ENCODE measurements around the gene C9orf153.
"Not testable (repeated sequence)": the region's sequence is repeated elsewhere in the genome, so short reads cannot be mapped to it uniquely, and the experiment has no call there.

C9orf153 gene

DNA sequence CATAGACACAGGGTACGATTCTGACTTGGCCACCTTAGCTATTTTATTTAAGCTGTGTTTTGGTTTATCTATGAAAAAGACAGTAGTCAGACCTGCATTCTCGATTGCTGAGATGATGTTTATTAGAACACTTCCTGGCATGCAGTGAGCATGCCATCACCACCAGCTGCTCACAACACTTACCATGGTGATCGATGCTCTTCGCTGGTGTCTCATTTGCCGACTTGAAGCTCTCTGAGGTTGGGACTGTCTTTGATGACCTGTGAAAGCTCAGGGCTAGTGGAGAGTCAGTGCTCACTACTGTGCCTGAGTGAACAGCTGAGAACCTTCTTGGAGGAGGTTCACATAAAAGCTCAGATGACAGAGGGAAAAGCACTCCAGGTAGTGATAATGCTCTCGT is 4.4 kb upstream of the C9orf153 start:
- no peak for DNase-seq (ENCODE audit: low read depth in 2 of 2)

DNA sequence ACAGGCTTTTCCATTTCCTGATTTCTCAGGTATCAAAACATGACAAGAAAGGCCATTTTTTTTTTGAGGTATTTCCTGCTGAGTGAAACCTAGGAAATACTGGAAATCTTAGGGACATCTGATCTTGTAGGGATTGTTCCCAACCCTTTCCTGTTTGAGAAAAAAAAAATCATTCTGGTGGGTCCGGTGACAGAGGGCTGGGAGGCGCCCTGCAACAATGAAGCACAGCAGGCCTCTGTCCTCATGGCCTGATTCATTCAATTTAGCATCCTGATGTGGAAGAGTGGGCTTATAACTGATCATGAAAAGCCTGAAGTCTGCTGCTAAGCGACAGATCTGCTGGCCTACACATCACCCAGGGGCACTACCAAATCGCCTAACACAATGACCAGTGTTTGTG is 3.0 kb upstream of the C9orf153 start:
- DNase-seq (ENCODE audit: low read depth in 2 of 2), result no peak

DNA sequence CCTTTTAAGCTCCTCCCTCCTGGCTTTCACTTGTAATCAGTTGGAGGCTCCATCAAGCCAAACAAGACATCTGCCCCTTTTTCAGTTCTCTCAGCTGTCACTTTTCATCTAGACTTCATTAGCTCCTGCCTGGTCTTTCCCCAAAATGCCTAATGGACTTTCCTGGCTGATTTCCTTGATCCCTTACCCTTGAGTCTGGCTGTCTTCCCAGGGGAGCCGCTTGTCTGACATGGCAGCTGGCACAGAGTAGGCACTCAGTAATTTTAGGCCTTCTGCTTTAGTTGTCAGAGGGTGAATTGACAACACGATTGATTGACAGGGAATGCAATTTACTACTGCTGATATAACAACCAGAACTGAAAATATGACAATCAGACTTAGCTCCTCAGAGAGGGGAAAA is 2.1 kb downstream of the C9orf153 start:
- no peak for DNase-seq (ENCODE audit: low read depth in 2 of 2)

DNA sequence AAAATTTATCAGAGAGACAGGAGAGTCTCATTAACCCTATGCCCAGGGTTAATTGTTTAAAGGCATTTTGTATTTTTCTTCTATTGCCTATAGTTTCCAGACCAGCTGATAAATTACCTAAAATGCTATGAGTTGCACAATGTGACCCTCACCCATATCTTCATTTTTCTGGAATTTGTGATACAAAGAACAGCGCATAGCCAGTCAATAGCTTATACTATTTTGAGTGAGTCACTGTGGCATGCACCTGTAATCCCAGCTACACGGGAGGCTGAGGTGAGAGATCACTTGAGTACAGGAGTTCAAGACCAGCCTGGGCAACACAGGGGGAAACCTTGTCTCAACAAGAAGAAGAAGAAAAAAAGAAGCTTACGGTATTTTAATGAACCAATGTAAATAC is 2.8 kb downstream of the C9orf153 start:
- DNase-seq (ENCODE audit: low read depth in 2 of 2), result no peak

DNA sequence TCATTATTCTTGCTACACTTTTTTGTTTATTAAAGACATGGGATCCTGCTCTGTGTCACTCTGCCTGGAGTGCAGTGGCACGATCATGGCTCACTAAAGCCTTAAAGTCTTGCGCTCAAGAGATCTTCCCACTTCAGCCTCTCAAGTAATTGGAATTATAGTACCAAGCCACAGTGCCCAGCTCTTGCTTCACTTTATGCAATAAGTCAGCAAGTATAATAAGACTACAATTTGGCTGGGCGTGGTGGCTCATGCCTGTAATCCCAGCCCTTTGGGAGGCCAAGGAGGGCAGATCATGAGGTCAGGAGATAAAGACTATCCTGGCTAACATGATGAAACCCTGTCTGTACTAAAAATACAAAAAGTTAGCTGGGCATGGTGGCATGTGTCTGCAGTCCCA is 5.9 kb downstream of the C9orf153 start:
- no peak for DNase-seq (ENCODE audit: low read depth in 2 of 2)

DNA sequence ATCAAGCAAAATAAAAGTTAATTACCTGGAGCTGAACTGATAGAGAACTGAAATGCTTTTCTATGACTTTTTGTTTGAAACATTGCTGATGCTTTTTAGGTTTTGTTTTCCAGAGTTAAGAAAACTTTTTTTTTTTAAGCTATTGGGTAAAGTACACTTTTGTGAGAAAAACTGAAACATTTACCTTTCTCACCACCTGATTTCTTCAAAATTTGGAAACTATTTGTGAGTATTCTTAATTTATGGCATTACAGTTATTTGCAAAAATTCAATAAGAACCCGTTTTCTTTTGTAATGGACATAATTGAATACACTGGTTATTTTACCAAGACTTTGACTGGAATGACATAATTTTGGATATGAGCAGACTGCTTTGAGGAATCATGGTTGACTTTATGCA is 6.6 kb downstream of the C9orf153 start:
- no peak for DNase-seq (ENCODE audit: low read depth in 2 of 2)

DNA sequence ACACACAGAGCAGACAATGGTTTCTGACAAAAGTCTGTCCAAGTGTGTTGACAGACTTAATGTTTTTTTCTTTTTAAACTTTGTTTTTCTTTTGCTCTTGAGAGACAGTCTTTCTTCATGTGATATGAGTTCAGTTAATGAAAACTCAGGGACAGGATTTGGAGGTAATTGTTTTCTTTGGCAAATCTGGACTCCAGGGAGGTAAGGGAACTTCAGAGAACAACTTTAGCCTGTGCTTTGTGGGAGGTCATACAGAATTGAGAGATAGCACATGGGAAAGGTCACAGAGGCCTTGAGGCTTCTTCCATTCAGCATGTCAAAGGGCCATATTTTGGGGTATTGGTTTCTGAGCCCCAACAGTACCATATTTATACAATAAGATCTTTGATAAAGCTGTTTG is 9.3 kb downstream of the C9orf153 start:
- no peak for DNase-seq (ENCODE audit: low read depth in 2 of 2)

DNA sequence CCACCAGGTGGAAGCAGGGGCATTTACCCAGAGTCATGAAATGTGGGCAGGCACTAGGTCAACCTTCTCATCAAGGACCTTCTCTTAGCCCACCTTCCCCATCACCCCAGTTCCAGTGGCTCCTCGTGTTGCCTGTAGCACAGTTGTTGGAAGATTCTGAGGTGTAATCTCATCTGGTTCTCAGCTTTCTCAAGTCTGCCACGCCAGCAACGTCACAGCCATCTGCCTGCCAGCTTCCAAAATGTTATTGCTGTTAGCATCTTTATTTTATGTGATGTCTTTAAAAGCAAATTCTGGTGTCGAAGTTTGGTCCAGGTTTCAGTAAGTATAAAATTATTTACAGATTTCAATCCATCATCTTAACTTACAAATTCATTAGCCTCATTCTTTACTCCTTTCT is 10.7 kb downstream of the C9orf153 start:
- no peak for DNase-seq (ENCODE audit: low read depth in 2 of 2)

DNA sequence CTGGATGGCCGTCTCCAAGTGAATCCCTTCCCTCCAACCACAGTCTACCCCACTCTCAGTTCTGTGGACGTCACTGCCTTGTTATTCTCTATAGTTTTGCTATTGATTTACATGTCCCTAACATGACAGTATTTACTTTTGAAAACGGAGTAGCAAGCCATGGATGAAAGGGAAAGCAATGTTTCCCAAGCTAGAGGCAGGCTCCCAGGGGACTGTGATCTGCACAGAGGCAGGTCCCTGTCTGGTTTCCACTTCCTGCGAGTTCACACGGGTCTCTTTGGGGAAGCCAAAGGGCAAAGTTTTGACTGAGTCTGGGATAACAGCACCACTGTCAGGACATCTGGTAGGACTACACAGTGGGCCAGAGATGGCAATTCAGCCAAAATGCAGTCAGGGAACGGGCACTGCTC is 12.7 kb downstream of the C9orf153 start:
- no peak for DNase-seq (ENCODE audit: low read depth in 2 of 2)

DNA sequence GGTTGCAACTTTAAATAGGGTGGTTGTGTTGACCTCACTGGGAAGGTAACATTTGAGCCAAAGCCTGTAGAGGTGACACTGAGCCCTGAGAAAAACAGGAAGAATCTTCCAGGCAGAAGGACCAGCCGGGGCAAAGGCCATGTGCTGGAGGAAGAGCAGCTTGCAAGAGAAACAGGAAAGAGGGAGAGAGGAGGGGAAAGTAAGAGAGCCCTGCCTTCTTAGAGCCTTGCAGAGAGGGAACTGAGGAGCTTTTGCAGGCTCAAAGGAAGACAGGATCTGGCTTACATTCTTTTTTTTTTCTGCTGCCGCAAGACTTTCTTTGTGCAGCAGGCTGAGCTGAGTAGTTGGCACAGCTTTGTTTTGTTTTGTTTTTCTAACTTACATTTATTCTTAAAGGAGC is 17.4 kb downstream of the C9orf153 start:
- DNase-seq (ENCODE audit: low read depth in 2 of 2), result no peak

DNA sequence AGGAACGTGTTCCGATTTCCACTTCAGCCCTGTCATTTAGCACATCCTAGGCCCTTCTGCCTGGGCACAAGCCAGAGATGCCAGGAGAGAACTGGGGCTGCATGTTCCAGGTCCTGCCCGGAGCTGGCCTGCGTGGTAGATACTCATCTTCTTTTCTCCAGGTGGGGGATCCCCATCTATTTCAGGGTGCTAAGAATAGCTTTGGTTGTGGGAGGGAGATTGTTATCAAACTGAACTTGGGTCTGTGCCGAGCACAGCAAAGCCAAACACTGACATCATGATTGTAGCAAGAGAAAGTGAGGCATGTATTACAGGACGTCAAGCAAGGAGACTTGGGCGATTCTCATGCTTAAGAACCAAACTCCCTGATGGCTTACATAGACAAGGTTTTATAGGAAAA is 18.2 kb downstream of the C9orf153 start:
- no peak for DNase-seq (ENCODE audit: low read depth in 2 of 2)

DNA sequence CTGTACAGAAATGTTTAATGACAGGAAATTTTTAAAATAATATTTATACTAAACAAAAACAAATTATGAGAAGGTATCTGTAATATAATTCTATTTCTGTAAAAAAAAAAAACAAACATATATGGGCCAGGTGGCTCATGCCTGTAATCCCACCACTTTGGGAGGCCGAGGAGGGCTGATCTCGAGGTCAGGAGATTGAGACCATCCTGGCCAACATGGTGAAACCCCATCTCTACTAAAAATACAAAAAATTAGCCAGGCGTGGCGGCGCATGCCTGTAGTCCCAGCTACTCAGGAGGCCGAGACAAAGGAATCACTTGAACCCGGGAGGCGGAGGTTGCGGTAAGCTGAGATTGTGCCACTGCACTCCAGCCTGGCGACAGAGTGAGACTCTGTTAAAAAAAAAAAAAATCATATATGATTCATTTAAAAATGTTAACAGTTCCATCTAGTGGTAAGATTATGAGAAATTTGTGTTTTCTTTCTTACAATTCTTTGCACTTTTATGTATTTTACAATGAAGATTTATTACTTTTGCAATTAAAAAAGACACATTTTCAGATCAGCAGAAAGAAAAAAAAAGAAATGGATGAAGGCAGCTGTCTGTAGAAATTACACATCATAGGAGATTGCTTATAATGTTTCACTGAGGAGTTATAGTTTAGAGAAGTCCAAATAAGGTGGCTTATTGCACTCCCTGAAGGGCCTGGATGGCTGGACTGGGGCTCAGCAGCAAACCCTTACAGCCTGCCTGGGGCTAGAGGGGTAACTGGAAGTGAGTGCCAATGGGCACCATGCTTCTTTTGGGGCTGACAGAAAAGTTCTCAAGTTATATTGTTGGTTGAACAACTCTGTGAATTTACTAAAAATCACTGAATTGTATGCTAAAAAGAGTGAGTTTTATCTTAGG is 20.3 kb downstream of the C9orf153 start:
- DNase-seq (ENCODE audit: low read depth in 2 of 2), result no peak

DNA sequence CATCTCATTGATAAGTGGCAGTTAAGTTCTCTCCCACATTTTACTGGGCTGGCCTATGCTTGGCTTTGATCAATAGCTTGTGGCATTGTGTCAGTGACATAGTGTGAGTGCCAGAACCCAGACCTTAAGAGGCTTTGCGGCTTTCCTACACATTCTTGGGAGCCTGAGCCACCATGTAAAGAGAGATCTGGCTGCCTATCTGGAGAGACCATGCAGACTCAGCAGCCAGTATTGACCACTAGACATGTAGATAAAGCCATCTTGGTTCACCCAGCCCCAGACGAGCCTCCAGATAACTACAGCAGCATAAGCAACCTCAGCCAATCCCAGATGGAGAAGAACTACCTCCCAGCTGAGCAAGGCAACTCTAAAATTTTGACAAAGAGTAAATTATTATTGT is 28.6 kb downstream of the C9orf153 start:
- DNase-seq (ENCODE audit: low read depth in 2 of 2), result no peak

DNA sequence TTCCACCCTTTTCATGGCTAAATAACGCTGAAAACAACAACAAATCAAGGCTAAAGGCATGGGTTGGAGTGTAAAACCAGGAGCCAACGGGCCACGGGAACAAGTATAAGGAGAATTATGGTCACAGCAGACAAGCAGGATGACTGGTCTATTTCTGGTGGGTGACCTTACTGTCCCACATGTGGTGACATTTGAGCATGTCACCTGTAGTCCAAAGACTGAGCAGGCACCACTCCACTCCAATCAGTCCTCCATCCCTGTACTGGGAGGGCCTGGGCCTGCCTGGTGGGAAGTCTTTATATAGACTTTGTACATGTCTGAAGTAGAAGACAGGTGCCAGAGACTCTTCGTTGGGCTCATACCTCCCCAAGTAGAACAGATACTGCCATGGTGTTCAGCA is 36.8 kb downstream of the C9orf153 start:
- DNase-seq (ENCODE audit: low read depth in 2 of 2), result no peak

DNA sequence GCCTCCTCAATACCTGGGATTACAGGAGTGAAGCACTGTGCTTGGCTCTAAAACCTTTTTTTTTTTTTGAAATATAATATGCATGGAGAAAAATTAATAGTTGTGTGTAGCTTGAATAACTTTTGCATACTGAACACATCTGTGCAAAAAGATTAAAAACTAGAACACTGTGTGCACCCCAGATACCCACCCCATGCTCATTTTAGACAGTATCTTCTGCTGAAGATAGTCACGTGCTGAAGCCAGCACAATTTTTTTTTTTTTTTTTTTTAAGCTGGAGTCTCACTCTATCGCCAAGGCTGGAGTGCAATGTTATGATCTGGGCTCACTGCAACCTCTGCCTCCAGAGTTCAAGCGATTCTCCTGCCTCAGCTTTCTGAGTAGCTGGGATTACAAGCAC is 39.9 kb downstream of the C9orf153 start:
- no peak for DNase-seq (ENCODE audit: low read depth in 2 of 2)

DNA sequence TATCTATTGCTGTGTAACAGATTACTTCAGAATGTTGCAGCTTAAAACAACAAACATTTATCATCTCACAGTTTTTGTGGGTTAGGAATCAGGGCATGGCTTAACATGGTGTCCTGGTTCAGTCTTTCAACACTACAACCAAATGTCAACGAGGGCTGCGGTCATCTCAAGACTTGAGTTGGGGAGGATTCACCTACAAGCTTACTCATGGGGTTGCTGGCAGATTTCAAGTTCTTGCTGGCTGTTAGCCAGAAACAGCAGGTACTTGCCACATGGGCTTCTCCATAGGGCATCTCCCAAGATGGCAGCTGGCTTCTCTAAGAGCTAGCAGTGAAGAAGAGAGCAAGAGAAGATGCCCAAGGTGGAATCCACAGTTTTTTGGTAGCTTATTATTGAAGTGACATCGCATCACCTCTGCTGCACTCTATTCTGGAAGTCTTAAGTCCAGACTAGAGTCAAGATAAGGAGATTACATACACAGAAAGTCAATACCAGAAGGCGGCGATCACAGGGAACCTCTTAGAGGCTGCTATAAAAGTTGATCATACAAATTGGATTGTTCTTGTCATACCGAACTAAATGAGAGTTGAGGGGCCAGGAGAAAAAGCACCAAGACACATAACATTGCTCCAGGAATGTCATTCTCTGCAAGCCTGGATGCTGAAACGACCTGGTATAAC is 42.2 kb downstream of the C9orf153 start:
- no peak for DNase-seq (ENCODE audit: low read depth in 2 of 2)

DNA sequence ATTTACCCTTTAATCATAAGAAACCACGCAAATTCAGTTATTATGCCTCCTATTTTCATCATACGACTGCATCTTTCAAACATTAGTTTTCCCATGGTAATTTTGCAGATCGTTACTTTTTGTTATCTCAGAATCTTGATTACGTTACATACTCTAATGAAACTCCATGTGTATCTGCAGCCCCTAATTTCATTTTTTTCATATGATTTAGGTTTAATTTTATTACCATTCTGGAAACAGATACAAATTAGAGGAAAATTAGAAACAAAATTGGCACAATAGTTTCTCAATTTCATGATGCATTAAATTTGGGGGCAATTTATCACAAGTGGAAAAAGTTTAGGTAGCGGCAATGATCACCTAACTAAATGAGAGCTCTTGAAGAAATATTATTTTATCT is 52.3 kb downstream of the C9orf153 start:
- DNase-seq (ENCODE audit: low read depth in 2 of 2), result no peak

DNA sequence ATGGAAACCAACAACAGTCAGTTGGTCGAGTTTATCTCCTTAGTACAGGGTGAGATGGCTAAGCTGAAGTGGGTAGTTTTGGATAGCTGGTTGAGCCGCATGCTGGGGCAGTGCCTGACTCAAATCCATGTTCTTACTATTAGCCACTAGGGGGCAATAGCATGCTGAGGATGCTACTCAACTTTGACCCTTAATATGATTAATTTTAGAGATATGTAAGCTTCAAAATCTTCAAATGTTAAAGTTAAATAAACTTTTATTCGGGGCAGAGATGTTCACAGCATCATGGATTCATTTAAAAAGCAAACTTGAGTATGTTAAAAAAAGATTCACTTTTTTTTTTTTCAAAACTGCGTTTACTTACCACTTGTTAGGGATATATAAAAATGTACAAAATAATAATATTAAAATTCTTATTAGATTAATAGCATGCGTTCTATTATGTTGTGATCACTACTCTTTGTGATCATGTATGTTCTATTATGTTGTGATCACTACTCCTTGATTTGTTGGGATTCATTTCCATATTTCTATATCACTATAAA is 57.0 kb downstream of the C9orf153 start:
- DNase-seq (ENCODE audit: low read depth in 2 of 2), result peak; percentile 10 to 12

DNA sequence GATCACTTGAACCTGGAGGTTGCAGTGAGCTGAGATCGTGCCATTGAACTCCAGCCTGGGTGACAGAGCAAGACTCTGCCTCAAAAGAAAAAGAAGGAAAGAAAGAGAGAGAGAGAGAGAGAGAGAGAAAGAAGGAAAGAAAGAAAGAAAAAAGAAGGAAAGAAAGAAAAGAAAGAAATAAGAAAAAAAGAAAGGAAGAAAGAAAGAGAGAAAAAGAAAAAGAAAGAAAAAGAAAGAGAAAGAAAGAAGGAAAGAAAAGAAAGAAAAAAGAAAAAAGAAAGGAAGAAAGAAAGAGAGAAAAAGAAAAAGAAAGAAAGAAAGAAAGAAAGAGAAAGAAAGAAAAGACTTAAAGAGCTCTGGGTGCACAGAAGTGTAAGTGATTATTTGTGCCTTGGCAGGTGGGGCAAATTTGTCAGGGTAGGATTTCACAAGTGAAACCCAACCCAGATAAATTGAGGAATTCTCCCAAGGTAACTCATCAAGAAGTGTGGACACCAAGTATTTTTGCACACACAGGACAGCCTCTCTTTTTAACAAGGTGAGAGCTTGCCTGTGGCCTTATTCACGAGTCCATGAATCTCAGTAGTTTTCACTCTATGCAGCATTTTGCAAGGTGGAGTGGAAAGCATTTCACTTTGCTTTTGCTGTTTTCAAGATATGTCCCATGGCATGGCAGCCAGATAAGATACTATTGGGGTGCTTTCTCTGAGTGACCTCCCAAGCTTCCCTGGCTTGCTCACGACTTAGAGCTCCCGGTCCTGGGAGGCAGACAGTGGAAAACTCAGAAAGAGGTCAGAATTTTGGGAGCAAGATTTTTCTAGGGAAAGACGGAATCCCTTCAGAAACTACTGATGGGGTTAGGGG is 57.8 kb downstream of the C9orf153 start:
- DNase-seq (ENCODE audit: low read depth in 2 of 2), result no peak

DNA sequence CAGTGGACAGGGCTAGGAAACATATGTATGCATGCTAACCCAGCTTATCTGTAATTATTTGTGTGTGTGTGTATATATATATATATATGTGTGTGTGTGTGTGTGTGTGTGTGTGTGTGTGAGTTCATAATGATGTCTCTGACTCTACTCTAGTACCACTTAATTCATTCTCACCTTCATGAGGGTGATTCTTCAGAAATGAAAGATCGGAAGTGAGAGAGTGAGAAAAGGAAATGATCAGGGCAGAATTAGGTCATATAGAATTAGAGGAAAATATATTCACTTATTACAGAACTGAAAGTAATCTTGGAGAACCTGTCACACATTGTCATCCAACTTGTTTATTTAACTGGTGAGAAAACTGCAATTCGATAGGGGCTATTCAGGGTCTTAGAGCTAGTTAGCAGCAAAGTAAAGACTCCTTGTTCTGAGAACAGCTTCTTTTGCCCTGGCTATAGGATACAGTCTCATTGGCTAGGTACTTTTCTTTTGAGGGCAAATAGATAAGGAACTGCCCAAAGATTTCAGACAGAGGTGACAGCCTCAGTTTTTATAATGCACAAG is 58.8 kb downstream of the C9orf153 start:
- DNase-seq (ENCODE audit: low read depth in 2 of 2), result no peak

DNA sequence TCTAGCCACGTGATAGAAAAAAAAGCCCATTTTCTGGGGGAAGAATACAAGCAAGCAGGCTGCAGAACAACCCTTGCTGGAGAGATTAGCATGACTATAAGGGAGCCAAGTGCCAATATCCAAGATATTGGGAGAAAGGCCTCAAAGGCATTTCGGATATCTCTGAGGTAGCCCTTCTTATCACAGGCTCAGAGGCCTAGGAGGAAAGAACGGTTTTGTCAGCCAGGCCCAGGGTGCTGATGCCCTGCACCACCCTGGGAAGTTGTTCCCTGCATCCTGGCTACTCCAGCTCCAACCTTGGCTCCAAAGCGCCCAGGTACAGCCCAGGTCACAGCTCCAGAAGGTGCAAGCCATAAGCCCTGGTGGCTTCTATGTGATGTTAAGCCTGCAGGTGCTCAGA is 66.4 kb downstream of the C9orf153 start:
- DNase-seq (ENCODE audit: low read depth in 2 of 2), result no peak

DNA sequence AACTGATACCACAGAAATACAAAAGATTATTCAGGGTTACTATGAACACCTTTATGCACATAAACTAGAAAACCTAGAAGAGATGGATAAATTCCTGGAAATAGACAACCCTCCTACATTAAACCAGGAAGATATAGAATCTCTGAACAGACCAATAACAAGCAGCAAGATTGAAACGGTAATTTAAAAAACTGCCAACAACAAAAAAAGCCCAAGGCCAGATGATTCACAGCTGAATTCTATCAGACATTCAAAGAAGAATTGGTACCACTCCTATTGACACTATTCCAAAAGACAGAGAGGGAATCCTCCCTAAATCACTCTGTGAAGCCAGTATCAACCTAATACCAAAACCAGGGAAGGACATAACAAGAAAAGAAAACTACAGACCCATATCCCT is 68.8 kb downstream of the C9orf153 start:
- DNase-seq (ENCODE audit: low read depth in 2 of 2), result not testable (repeated sequence)
